Esophagus muscularis mucosa (tissue), 4 donors: ENCODE measurements around the gene FOXQ1. TPM values are rescaled to one million over a fixed set of nuclear protein-coding genes. Genes with fewer than 3 reads are reported as not detected.
A peak's percentile ranks its signal among the peaks of the same experiment; 100 is the strongest.

Experiments used
- DNase-seq: peaks from one replicate; pipeline ENCODE4 v3.0.0-alpha.2; 2017; ENCODE audit errors: extremely low spot score
- H3K27ac ChIP-seq, 4 donors: fragments of 200-600 bp; sonication (generic); replicated peaks in 1 of 4; 1 replicate in 3 of 4; 2 replicates in 1 of 4; pipeline ENCODE4 v1.5.1; 2016 to 2019; ENCODE audit warnings: mild to moderate bottlenecking in 1 of 4
- H3K27me3 ChIP-seq, 4 donors: fragments of 200-600 bp; sonication (generic); one replicate each; pipeline versions ENCODE4 v1.5.1 to v1.6.0; 2016 to 2019
- H3K36me3 ChIP-seq, 4 donors: fragments of 200-600 bp; sonication (generic); one replicate each; pipeline ENCODE4 v1.5.1; 2016 to 2019
- H3K4me1 ChIP-seq, 4 donors: fragments of 200-600 bp; sonication (generic); one replicate each; pipeline ENCODE4 v1.5.1; 2016 to 2019
- H3K4me3 ChIP-seq, 4 donors: fragments of 200-600 bp; sonication (generic); 1 replicate in 2 of 4; 2 replicates in 2 of 4; pipeline ENCODE4 v1.5.1; 2016 to 2019; ENCODE audit warnings: mild to moderate bottlenecking in 4 of 4, moderate library complexity in 1 of 4
- H3K9me3 ChIP-seq, 4 donors: fragments of 200-600 bp; sonication (generic); 1 replicate in 3 of 4; 2 replicates in 1 of 4; pipeline ENCODE4 v1.5.1; 2016 to 2019
- EP300 ChIP-seq: sonication (generic); formaldehyde crosslinking; IDR thresholded peaks from one replicate; pipeline ENCODE4 v1.6.1; 2017; ENCODE audit warnings: antibody characterized with exemption
- POLR2A ChIP-seq: fragments of 450-650 bp; IDR thresholded peaks from one replicate; pipeline ENCODE4 v1.6.1; 2017; ENCODE audit warnings: antibody characterized with exemption, moderate library complexity, mild to moderate bottlenecking, low read depth
- POLR2AphosphoS5 ChIP-seq, 2 donors: sonication (generic); formaldehyde crosslinking; IDR thresholded peaks; one replicate each; pipeline ENCODE4 v1.6.1; 2017; ENCODE audit warnings: antibody characterized with exemption in 2 of 2
- WGBS: methylation state at CpG from one replicate; pipeline ENCODE4 v1.1.5; 2018; 5-methylcytosine and 5-hydroxymethylcytosine counted together
- intact Hi-C: fragments of 100-400 bp; cut with DNase I; formaldehyde crosslinking; loops from one replicate; pipeline ENCODE4 v1.15.1; 2023
- total RNA-seq, 4 donors: library from RNA; depleted of rRNA; stranded (reverse); fragments of >200 nt; gene quantifications; one replicate each; pipeline versions ENCODE4 v1.1.0 to v1.2.1, GENCODE V29; 2016
- TF ChIP-seq, protein P1 (sequence below), 3 experiments: fragments of 200-600 bp in 2 of 3; fragments of 450-650 bp in 1 of 3; sonication (generic) in 2 of 3; IDR thresholded peaks; one replicate each; pipeline ENCODE4 v1.5.1; 2017 to 2019; ENCODE audit warnings: antibody characterized with exemption in 3 of 3, mild to moderate bottlenecking in 2 of 3, moderate library complexity in 1 of 3

Gene FOXQ1
- total RNA-seq, 4 donors from 2014 or later = 2.5 to 4.4 (median 2.9) TPM

DNA sequence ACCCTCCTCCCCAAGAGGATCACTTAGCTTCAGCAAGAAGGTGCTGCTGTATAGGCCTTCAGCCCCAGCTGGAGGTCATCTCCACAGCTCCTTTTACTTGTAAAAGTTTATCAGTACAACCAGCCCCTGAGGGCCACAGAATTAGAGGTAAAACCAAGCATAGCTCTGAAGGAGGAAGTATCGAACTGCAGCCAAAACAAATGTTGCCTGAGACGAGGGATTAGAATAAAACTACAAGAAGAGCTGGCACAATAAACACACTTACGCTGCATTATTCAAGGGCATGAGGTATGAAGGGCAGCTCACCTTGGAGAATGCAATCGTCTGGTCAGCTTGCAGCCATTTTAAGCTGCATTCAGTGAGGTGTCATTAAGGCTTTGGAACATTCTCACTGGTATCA is 21.1 kb upstream of the FOXQ1 start:
- WGBS = 82% methylated on average over 4 of the region's 4 CpGs
- no peaks in the 10 kb centered on the region for H3K9me3 ChIP-seq
- no peak overlapping the region for H3K4me3 ChIP-seq
- peaks cover 0 to 4% (median 0%) of the 10 kb centered on the region in 4 donors for H3K36me3 ChIP-seq
- no peak overlapping the region for H3K27ac ChIP-seq
- peaks cover 0 to 5% (median 3%) of the 10 kb centered on the region in 4 donors for H3K4me1 ChIP-seq
- TF ChIP-seq EP300 (no peak), POLR2A (no peak), POLR2AphosphoS5 (IDR thresholded peaks at IDR 0.05) (no peak)
- TF ChIP-seq, protein P1, sequence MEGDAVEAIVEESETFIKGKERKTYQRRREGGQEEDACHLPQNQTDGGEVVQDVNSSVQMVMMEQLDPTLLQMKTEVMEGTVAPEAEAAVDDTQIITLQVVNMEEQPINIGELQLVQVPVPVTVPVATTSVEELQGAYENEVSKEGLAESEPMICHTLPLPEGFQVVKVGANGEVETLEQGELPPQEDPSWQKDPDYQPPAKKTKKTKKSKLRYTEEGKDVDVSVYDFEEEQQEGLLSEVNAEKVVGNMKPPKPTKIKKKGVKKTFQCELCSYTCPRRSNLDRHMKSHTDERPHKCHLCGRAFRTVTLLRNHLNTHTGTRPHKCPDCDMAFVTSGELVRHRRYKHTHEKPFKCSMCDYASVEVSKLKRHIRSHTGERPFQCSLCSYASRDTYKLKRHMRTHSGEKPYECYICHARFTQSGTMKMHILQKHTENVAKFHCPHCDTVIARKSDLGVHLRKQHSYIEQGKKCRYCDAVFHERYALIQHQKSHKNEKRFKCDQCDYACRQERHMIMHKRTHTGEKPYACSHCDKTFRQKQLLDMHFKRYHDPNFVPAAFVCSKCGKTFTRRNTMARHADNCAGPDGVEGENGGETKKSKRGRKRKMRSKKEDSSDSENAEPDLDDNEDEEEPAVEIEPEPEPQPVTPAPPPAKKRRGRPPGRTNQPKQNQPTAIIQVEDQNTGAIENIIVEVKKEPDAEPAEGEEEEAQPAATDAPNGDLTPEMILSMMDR (IDR thresholded peaks at IDR 0.05) = no peak
- intact Hi-C loops = no loop called here
- no peaks in the 10 kb centered on the region for H3K27me3 ChIP-seq
- peak; percentile 47 for DNase-seq

DNA sequence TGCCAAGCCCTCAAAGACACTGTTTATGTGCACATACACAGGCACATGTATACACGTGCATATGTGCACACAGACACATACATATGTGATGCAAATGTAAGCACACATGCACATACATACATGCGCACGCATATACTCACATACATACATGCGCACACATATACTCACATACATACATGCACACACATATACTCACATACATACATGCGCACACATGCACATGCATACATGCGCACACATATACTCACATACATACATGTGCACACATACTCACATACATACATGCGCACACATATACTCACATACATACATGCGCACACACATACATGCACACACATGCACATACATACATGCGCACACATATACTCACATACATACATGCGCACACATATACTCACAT is 20.5 kb upstream of the FOXQ1 start:
- Histone ChIP-seq H3K4me1 (peaks cover 0 to 2% (median under 1%) of the 10 kb centered on the region in 4 donors), H3K27ac (no peak overlapping the region), H3K4me3 (no peak overlapping the region), H3K36me3 (peaks cover 0 to 4% (median 0%) of the 10 kb centered on the region in 4 donors), H3K27me3 (no peaks in the 10 kb centered on the region), H3K9me3 (no peaks in the 10 kb centered on the region)
- peak; percentile 72 for DNase-seq
- TF ChIP-seq POLR2A (no peak), POLR2AphosphoS5 (IDR thresholded peaks at IDR 0.05) (no peak), EP300 (no peak)
- TF ChIP-seq, protein P1 (IDR thresholded peaks at IDR 0.05) = no peak
- intact Hi-C loops = no loop called here
- 78% methylated on average over 10 of the region's 10 CpGs for WGBS

DNA sequence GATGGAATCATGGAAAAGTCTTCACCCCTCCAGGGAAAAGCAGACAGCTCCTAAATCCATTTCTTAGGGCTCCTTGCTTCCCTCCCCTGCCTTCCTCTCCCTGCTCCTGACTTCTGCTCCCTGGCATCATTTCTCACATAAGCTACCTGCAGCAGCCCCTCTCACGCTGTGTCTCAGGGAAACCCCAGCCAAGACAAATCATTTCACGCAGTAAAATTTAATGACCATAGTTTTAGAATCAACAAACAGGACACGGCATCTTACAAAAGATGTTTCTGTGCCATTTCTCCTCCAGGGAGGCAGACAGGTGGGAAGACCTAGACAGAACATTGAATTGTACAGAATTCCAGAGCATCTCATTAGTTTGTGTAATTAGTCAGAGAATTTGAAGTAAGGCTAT is 16.5 kb upstream of the FOXQ1 start:
- WGBS = 85% methylated on average over 3 of the region's 3 CpGs
- Histone ChIP-seq H3K27me3 (no peaks in the 10 kb centered on the region), H3K27ac (no peak overlapping the region), H3K9me3 (no peaks in the 10 kb centered on the region), H3K36me3 (peaks cover 0 to 4% (median 0%) of the 10 kb centered on the region in 4 donors), H3K4me3 (no peak overlapping the region), H3K4me1 (peaks cover 0 to 17% (median 11%) of the 10 kb centered on the region in 4 donors)
- intact Hi-C loops = no loop called here
- TF ChIP-seq POLR2A (no peak), EP300 (no peak), POLR2AphosphoS5 (IDR thresholded peaks at IDR 0.05) (no peak)
- TF ChIP-seq, protein P1 (IDR thresholded peaks at IDR 0.05) = no peak
- DNase-seq = peak; percentile 47

DNA sequence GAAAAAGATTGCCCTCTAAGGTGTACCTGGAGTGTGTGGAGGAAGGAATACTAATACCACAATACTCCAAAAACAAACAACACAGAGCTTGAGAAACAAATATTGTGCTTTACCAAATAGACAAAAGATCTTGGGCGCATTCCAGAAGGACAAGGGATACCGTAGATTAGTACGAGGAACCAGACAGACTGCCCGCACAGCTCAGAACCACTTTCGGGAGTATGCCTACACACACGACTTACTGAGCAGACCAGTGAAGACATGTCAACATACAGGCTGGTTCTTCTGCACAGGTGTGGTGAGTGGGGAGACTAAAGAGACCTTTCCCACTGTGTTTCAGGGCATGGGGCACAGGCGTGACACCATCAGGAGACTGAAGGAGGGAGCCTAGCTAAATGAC is 15.8 kb upstream of the FOXQ1 start:
- peaks cover 0 to 4% (median 0%) of the 10 kb centered on the region in 4 donors for H3K36me3 ChIP-seq
- peaks cover 0 to 17% (median 11%) of the 10 kb centered on the region in 4 donors for H3K4me1 ChIP-seq
- H3K27ac ChIP-seq = no peak overlapping the region
- TF ChIP-seq, protein P1 (IDR thresholded peaks at IDR 0.05) = no peak
- TF ChIP-seq EP300 (no peak), POLR2AphosphoS5 (IDR thresholded peaks at IDR 0.05) (no peak), POLR2A (no peak)
- H3K27me3 ChIP-seq = no peaks in the 10 kb centered on the region
- intact Hi-C loops = no loop called here
- peak; percentile 62 for DNase-seq
- H3K9me3 ChIP-seq = peaks cover 0 to 2% (median 0%) of the 10 kb centered on the region in 4 donors
- no peak overlapping the region for H3K4me3 ChIP-seq
- WGBS = 88% methylated on average over 4 of the region's 7 CpGs

DNA sequence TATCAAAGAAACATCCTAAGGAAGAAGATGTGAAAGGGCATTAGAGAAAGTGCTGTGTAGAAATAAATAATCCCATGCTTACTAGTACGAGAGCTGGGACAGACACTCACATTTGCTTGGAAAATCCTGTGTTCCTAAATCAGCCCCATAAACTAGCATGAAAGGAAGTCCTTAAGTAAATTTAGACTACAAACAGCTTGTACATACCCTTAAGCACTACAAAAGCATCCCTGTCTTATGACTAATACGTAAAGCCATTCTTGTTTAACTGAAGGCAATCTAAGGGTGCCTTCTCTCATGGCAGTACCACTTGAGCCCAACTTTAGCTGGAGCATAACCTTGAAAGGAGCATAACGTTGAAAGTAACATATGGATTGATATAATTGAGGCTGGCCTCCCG is 15.4 kb upstream of the FOXQ1 start:
- intact Hi-C loops = no loop called here
- Histone ChIP-seq H3K9me3 (peaks cover 0 to 4% (median 0%) of the 10 kb centered on the region in 4 donors), H3K27ac (no peak overlapping the region), H3K27me3 (no peaks in the 10 kb centered on the region), H3K4me1 (peaks cover 0 to 17% (median 11%) of the 10 kb centered on the region in 4 donors), H3K4me3 (no peak overlapping the region), H3K36me3 (peaks cover 0 to 4% (median 0%) of the 10 kb centered on the region in 4 donors)
- WGBS = 69% methylated on average over 4 of the region's 4 CpGs
- TF ChIP-seq, protein P1 (IDR thresholded peaks at IDR 0.05) = no peak
- TF ChIP-seq EP300 = no peak
- no peak for TF ChIP-seq POLR2A
- TF ChIP-seq POLR2AphosphoS5 (IDR thresholded peaks at IDR 0.05) = no peak
- DNase-seq = peak; percentile 86
